H9 (cell line): Measurements from ENCODE around the gene TOR4A. TPM values are rescaled to one million over a fixed set of nuclear protein-coding genes. Genes with fewer than 3 reads are reported as not detected.

ENCODE experiments used
- DNase-seq: peaks from one replicate; pipeline ENCODE4 v3.0.0-alpha.2; 2017
- H2AFZ ChIP-seq: one replicate; pipeline ENCODE4 v1.6.1; 2013; ENCODE audit warnings: mild to moderate bottlenecking, low read length, control low read depth, moderate library complexity
- H2AK5ac ChIP-seq: 2 replicates; pipeline ENCODE4 v1.6.1; 2013; ENCODE audit warnings: low read length, control low read depth, mixed read lengths; ENCODE audit not compliant: insufficient read length
- H2BK120ac ChIP-seq: one replicate; pipeline ENCODE4 v1.6.1; 2013; ENCODE audit warnings: low read depth, mild to moderate bottlenecking, low read length, control low read depth, inconsistent platforms; ENCODE audit not compliant: poor library complexity, severe bottlenecking
- H2BK12ac ChIP-seq: 2 replicates; pipeline ENCODE4 v1.6.1; 2013; ENCODE audit warnings: low read length, control low read depth, mixed read lengths, low read depth; ENCODE audit not compliant: insufficient read length
- H2BK15ac ChIP-seq: 2 replicates; pipeline ENCODE4 v1.6.1; 2013; ENCODE audit warnings: low read depth, low read length, control low read depth
- H2BK20ac ChIP-seq: one replicate; pipeline ENCODE4 v1.6.1; 2013; ENCODE audit warnings: low read depth, mild to moderate bottlenecking, low read length, control low read depth, inconsistent platforms; ENCODE audit not compliant: poor library complexity, severe bottlenecking
- H2BK5ac ChIP-seq: 2 replicates; pipeline ENCODE4 v1.6.1; 2013; ENCODE audit warnings: low read length, control low read depth, mixed read lengths; ENCODE audit not compliant: insufficient read length
- H3K14ac ChIP-seq: 2 replicates; pipeline ENCODE4 v1.6.1; 2013; ENCODE audit warnings: low read length, control low read depth; ENCODE audit not compliant: insufficient read depth
- H3K18ac ChIP-seq: 2 replicates; pipeline ENCODE4 v1.6.1; 2013; ENCODE audit warnings: low read depth, mild to moderate bottlenecking, mixed read lengths, low read length, control low read depth; ENCODE audit not compliant: insufficient read length
- H3K23ac ChIP-seq: 2 replicates; pipeline ENCODE4 v1.6.1; 2013; ENCODE audit warnings: low read length, control low read depth, mixed read lengths, low read depth; ENCODE audit not compliant: insufficient read length
- H3K23me2 ChIP-seq: 2 replicates; pipeline ENCODE4 v1.6.1; 2013; ENCODE audit warnings: low read depth, mild to moderate bottlenecking, mixed read lengths, low read length, control low read depth; ENCODE audit not compliant: insufficient read length, poor library complexity, severe bottlenecking
- H3K27ac ChIP-seq: 2 replicates; pipeline ENCODE4 v1.5.1; 2013; ENCODE audit warnings: low read length, control low read depth, mixed read lengths, low read depth; ENCODE audit not compliant: insufficient read length
- H3K27me3 ChIP-seq: 2 replicates; pipeline ENCODE4 v1.6.1; 2013; ENCODE audit warnings: low read length, control low read depth, inconsistent platforms; ENCODE audit not compliant: insufficient read depth
- H3K4ac ChIP-seq: 2 replicates; pipeline ENCODE4 v1.6.1; 2013; ENCODE audit warnings: low read depth, mild to moderate bottlenecking, control low read depth, inconsistent platforms, low read length, moderate library complexity
- H3K4me1 ChIP-seq: 2 replicates; pipeline ENCODE4 v1.6.1; 2013; ENCODE audit warnings: low read length, control low read depth, inconsistent platforms; ENCODE audit not compliant: insufficient read depth
- H3K4me2 ChIP-seq: 2 replicates; pipeline ENCODE4 v1.6.1; 2013; ENCODE audit warnings: low read length, control low read depth, mixed read lengths; ENCODE audit not compliant: insufficient read length, insufficient read depth
- H3K56ac ChIP-seq: 2 replicates; pipeline ENCODE4 v1.6.1; 2013; ENCODE audit warnings: low read depth, mild to moderate bottlenecking, mixed read lengths, low read length, control low read depth; ENCODE audit not compliant: insufficient read length
- H3K79me1 ChIP-seq: 2 replicates; pipeline ENCODE4 v1.6.1; 2013; ENCODE audit warnings: low read depth, mild to moderate bottlenecking, moderate library complexity, low read length, control low read depth, inconsistent platforms; ENCODE audit not compliant: insufficient read depth, poor library complexity, severe bottlenecking
- H3K79me2 ChIP-seq: 2 replicates; pipeline ENCODE4 v1.6.1; 2013; ENCODE audit warnings: low read length, control low read depth, inconsistent platforms; ENCODE audit not compliant: insufficient read depth
- H3K9ac ChIP-seq: 2 replicates; pipeline ENCODE4 v1.6.1; 2013; ENCODE audit warnings: low read length, control low read depth, mixed read lengths; ENCODE audit not compliant: insufficient read length; ENCODE audit errors: extremely low read depth
- H3K9me3 ChIP-seq: one replicate; pipeline ENCODE4 v1.6.1; 2013; ENCODE audit warnings: low read depth, low read length, inconsistent platforms; ENCODE audit not compliant: control insufficient read depth
- H3T11ph ChIP-seq: one replicate; pipeline ENCODE4 v1.6.1; 2013; ENCODE audit warnings: mild to moderate bottlenecking, low read length, control low read depth, inconsistent platforms
- H4K20me1 ChIP-seq: one replicate; pipeline ENCODE4 v1.6.1; 2013; ENCODE audit not compliant: control insufficient read depth, insufficient read length, insufficient read depth
- H4K5ac ChIP-seq: 2 replicates; pipeline ENCODE4 v1.6.1; 2013; ENCODE audit warnings: low read depth, mild to moderate bottlenecking, mixed read lengths, low read length, control low read depth; ENCODE audit not compliant: insufficient read length
- H4K8ac ChIP-seq: replicated peaks from 2 replicates; pipeline ENCODE4 v1.6.1; 2013; ENCODE audit warnings: low read length, control low read depth, mixed read lengths, low read depth; ENCODE audit not compliant: insufficient read length
- H4K91ac ChIP-seq: 2 replicates; pipeline ENCODE4 v1.6.1; 2013; ENCODE audit warnings: low read depth, mild to moderate bottlenecking, moderate library complexity, mixed read lengths, low read length, control low read depth; ENCODE audit not compliant: insufficient read length
- H3K27ac Mint-ChIP-seq, 3 experiments: 2 replicates in 2 of 3; 3 replicates in 1 of 3; pipeline ENCODE4 v1.8.0; 2020 to 2021; ENCODE audit warnings: mixed read lengths in 3 of 3, mild to moderate bottlenecking in 1 of 3, moderate library complexity in 1 of 3
- H3K27me3 Mint-ChIP-seq: 2 replicates; pipeline ENCODE4 v1.8.0; 2021; ENCODE audit warnings: low read depth, mild to moderate bottlenecking, moderate library complexity, mixed read lengths
- H3K36me3 Mint-ChIP-seq, 3 experiments: 2 replicates in 2 of 3; 3 replicates in 1 of 3; pipeline ENCODE4 v1.8.0; 2020 to 2021; ENCODE audit warnings: low read depth in 3 of 3, mixed read lengths in 3 of 3; ENCODE audit not compliant: insufficient read depth in 1 of 3
- H3K4me1 Mint-ChIP-seq, 2 experiments: 2 replicates each; pipeline ENCODE4 v1.8.0; 2020; ENCODE audit warnings: mixed read lengths in 2 of 2
- H3K4me3 Mint-ChIP-seq, 2 experiments: 2 replicates in 1 of 2; 3 replicates in 1 of 2; pipeline ENCODE4 v1.8.0; 2020 to 2021; ENCODE audit warnings: mild to moderate bottlenecking in 2 of 2, mixed read lengths in 2 of 2, moderate library complexity in 1 of 2
- H3K9me3 Mint-ChIP-seq, 2 experiments: 2 replicates in 1 of 2; 3 replicates in 1 of 2; pipeline ENCODE4 v1.8.0; 2020; ENCODE audit warnings: mild to moderate bottlenecking in 2 of 2, mixed read lengths in 2 of 2, moderate library complexity in 1 of 2
- CTCF ChIP-seq: fragments of 200-600 bp; sonication (generic); conservative IDR thresholded peaks from 3 replicates; pipeline ENCODE4 v1.8.0; 2021; ENCODE audit warnings: antibody characterized with exemption, mild to moderate bottlenecking
- WGBS: extraction: QIAGEN DNeasy Blood & Tissue Kit; methylation state at CpG from one replicate; pipeline ENCODE4 v1.1.7; 2013; ENCODE audit warnings: missing lambda C conversion rate, low lambda C conversion rate, mixed read lengths; ENCODE audit not compliant: insufficient read length; ENCODE audit errors: extremely low coverage; 5-methylcytosine and 5-hydroxymethylcytosine counted together
- total RNA-seq: library from RNA; stranded (reverse); gene quantifications from 2 replicates; pipeline ENCODE4 v1.2.1, GENCODE V29; 2021

Gene TOR4A
- total RNA-seq, 1 experiment from 2014 or later: 6.2 TPM

- Histone ChIP-seq H3K9me3 (no peaks in the 10 kb centered on the region), H3K4me2 (no peak overlapping the region), H2BK15ac (no peak overlapping the region), H3K23me2 (peaks cover 14% of the 10 kb centered on the region), H3K14ac (no peak overlapping the region; the same call in 1 of the 2 replicates), H3K9ac (no peak overlapping the region), H3K23ac (no peak overlapping the region), H2BK5ac (no peak overlapping the region), H3K4me1 (no peaks in the 10 kb centered on the region), H2BK120ac (no peak overlapping the region), H4K91ac (no peak overlapping the region), H4K5ac (no peak overlapping the region), H3K79me1 (peaks cover 3% of the 10 kb centered on the region), H4K20me1 (no peaks in the 10 kb centered on the region), H2AK5ac (no peak overlapping the region), H2BK12ac (no peak overlapping the region), H2BK20ac (no peak overlapping the region), H3K79me2 (peaks cover 6% of the 10 kb centered on the region; the same call in 1 of the 2 replicates), H3K18ac (no peak overlapping the region), H3K27me3 (no peaks in the 10 kb centered on the region), H4K8ac (no peak overlapping the region), H3K56ac (no peak overlapping the region), H2AFZ (no peak overlapping the region), H3K4ac (no peak overlapping the region), H3K27ac (no peak overlapping the region), H3T11ph (no peak overlapping the region)
- Mint-ChIP-seq H3K36me3 (peaks cover 3 to 4% (median 4%) of the 10 kb centered on the region in 3 experiments; a peak in 4 of 7 replicates), H3K4me1 (peaks cover 8 to 19% of the 10 kb centered on the region in 2 experiments), H3K27me3 (peaks cover 29% of the 10 kb centered on the region), H3K9me3 (no peaks in the 10 kb centered on the region), H3K27ac (no peak overlapping the region), H3K4me3 (no peak overlapping the region)
- WGBS: no CpG with 5 or more reads among the region's 22 CpGs
- no peak for TF ChIP-seq CTCF
- DNase-seq: no peak
Measured at GRCh38 chr9:137251490-137252268, 25.8 kb upstream of the TOR4A start.
